ENCODE data around the gene HOXA11.

The HOXA11 gene

DNA sequence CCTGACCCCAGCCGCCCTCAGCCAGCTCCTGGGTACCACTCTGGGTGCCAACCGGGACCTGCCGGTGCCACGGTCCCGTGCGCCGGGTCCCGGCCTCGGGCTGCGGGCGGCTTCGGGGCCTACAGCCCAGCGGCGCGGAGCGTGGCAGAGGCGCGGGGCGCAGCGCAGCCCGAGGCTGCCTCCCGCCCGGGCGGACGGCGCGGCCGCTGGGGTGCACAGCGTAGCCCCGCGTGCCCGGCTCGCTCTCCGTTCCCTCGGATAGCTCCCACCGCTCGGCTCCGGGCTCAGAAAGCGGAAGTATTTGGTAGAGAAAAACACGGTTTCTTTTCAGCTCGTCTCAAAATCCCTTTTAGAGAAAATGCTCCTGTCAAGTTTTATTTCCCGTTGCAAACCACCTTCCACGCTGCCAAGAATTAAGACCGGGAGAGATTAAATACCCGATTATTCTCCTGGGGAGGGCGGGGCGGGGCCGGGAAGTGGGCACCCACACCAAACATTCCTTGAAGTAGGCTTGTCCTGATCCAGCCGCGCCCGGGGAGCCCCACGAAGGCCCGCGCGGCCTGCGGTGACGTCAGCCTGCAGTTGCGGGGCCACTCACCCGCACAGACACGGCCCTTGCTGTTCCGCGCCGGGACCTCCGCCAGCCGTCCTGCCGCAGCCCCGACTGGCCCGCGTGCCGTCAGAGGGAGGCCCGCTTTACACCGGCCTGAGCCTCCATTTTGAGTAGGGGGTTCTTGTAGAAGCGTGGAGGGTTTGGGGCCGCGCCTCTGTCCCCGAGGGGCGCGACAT, 7.7 kb upstream of the HOXA11 start:
- DNase-seq (ENCODE audit: low spot score), result no peak

DNA sequence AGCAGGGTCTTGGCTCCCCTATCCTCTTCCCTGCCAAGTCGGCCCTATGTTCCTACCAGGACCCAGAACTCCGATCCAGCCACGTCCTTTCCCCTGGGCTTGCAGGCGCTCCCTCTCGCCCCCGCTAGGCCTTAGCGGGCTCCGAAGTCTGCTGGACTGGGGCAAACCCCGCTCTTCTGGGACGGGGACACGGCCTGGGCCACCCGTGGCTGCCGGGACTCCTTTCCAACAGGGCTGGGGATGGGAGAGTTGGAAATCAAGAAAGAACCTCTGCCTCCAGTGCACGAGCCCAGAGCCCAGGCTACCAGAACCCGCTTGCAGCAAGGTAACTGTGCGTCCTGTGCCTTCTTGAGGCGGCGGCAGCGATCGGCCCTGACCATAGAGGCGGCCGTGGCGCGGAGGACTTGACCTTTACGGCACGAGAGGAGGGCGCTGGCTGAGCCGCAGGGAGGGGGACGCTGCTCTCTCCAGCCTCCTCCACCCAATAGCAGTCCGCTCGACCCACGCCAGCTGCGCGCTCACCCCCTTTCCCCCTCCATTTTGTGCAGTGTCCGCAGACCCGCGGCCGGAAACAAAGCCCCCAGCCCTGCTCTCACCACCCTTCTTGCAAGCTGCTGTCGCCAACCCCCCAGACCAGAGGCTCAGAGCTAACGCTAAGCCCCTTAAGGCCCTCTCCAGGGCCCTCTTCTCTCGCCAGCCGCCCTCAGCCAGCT, 7.0 kb upstream of the HOXA11 start:
- DNase-seq (ENCODE audit: low spot score), result no peak

DNA sequence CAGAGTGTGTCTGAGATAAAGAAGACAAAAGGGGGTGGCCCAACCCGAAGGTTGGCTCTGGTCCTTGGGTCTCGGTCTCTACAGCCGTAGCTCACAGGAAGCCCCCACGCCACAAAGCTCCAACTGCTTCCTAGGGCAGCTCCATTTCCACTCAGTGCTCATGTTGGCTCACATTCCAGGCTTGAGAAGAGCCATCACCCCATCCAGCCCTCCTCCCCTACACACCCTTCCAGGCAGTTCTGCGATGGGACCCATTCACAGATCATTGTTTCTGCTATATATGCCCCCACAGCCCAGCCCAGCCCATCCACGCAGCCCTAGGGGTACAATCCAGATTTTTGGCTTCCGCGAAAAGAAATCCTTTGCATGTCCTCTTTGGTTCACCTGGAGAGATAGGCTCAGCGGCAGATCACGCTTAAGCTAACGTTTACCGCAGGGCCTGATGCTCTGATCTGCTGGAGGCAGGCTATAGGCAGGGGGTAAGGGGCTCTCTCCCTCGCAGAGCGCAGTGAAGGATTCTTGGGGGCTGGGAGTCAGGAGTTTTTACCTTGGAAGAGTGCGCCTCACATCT, 6.2 kb upstream of the HOXA11 start:
- no peak for DNase-seq (ENCODE audit: low spot score)

DNA sequence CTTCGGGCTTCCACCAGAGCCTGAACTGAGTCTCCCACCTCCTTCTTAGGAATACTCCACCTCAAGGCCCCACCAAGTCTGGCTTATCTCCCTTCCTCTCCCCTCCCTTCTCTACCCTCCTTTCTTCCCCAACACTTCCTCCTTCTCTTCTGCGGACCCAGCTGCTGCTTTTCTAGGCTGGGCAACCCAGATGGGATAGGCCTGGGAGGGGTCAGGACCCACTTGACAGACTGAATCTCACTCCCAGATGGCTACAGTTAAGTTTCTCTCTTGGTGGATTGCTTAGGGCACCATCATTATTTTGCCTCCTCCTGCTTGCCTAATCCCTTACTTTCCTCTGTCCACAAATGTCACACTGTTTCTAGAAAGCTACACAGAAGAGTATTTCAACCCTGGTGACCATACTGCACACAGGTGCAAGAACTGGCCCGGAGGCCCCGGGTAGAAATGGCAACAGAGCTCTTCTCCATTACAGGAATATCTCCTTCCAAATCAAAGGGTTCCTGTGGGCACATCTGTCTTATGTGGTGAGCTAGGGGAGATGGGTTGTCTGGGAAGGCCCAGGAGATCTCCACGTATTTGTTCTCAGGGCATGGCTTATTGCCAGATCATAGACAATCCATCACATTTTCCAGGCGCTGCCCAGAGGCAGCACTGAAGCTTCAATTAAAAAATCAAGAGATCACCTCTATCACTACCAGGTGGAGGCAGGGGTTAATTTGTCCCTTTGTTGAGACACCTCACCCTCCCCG, 5.1 kb upstream of the HOXA11 start:
- DNase-seq (ENCODE audit: low spot score), result no peak

DNA sequence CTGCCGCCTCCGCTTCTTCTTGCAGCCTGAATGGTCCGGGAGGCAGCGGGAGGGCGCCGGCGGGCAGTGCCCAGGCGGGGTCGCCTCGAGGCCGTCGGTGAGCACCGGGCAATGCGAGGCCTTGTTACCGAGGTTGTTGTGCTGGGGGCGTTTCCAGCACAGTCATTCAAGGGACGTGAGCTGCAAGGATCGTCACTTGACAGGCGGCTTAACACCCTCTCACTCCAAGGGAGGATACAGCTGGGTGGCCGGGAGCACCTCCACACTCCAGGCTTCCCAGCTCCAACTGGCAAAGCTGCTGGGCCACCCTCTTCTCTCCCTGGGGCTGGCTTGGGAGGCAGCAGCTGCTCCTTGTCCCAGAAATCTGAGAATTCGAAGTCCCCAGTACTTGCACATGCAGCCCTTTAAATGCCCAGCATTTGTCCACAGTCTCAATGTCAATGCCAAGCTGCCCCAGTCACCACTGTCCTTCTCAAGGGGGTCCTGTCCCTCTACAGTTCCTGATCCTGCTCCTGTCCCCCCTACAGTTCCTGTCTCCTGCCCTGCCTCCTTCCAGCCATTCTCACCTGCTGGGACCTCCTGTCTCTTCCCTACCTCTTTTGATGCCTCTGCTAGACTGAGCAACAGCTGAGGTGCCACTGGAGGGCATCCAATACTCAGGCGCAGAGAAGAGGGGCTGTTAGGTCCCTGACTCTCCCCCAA, 4.4 kb upstream of the HOXA11 start:
- DNase-seq (ENCODE audit: low spot score), result no peak

DNA sequence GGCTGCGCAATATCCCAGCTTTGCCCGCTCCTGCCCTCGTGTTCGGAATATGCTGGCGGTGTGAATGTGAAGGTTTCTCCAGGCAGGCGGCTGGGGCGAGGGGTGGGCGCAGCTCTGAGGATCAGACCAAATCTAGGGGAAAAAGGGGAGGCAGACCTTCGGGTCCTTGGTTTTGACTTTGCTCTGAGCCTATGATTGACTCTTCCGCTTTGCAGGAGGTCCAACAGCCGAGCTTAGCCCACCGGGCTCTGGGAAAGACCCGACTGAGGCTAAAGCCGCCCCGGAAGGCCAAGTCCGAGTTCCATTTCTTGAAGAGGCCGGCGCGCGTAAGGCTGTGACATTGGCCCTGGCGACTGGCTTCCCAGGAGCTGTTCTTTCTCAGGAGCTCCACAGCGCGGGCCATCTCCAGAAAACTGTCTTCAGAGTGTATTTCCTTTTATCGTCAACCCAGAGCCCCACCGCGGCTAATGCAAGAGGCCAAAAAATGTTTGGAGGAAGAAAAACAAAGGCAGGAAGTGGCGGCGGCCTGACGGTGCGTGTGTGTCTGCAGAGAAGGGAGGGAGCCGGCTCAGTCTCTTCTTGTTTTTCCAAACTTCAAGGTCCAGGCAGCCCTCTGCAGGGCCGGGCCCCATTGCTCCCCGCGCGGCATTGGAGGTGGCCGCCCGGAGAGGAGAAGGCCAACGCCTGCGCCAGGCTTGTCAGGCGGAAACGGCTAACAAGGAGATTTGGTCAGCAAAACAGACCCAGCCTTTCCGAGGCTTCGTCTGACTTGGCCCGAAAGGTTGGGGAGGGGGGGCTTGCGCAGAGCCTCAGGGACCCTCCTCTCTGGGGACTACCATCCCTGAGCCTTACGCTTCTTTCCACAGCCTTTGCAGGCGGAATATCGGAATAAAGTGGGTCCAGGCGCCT, 3.6 kb upstream of the HOXA11 start:
- DNase-seq (ENCODE audit: low spot score), result no peak

DNA sequence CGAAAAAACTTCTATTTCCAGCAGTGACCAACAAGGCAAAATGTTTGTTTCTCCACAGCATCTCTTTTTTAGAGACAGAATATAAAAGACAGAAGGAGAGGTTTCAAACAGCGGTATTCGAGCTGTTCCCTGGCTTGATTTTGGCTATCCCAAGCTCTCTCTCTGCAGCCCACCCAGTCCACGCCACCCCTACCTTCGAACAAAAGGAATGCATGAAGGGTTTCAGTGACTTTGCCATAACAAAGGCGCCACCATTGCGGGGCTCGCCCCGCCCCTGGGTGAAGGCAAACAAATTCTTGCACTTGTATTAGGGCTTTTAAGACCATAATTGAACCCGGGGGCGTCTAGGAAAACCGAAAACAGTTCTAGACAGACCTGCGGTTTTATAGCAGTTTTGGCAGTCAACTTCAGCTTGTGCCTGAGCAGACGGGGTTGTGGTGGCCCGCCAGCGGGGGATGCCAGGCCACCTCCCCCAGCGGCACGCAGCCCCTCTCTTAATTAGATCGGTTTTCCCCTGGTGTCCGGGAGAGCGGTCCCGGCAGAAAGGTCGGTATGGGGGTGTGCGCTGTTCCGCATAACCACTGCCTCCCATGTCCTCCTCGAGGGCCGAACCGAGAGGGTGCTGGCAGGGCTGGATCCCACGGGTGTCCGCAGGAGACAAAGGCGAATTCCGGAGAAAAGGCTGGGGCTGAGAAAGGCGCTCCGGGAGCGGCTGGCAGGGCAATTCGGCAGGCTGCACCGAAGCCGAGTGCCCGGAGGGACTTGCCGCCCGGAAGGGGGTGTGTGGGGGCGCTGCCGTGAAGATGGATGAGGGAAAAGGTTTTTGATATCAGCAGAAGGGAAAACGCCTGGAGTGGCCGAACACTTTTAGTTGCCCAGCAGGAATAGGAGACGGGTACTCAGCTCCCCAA, 2.7 kb upstream of the HOXA11 start:
- DNase-seq (ENCODE audit: low spot score), result no peak

DNA sequence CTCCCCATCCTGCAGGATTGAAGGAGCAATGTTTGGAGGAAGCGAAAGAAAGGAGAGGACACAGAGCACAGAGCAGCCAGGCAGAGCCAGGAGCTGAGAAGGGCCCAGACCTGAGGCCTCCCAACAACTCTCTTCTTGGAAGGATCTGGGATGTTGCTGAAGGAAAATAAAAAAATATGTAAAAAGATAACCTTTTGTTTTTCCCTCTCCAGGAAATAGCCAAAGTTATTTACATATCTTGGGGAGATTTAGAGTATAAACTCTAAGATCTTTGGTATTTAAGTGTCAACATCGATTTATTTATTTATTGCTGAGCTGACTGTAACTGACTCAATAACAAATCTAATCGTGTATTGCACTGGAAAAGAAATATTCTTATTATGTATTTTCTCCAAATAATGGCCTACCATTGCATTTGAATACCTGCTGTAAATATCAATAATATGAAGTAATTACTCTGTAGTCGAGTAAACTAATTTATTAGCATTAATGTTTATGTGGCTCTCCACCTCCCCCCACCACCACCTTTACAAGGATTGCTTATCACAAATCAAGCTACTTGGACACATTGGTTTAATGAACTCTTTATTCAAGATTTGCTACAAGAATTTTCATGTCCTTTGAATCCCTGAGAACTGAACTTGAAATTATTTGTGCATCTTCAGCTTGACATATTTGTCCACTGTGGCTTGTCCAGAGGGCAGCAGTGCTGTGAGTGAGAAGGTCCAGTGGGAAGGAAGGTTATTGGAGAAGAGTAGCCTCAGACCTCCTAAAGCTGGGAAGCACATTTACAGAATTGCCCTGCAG, 1.8 kb upstream of the HOXA11 start:
- DNase-seq (ENCODE audit: low spot score), result no peak

DNA sequence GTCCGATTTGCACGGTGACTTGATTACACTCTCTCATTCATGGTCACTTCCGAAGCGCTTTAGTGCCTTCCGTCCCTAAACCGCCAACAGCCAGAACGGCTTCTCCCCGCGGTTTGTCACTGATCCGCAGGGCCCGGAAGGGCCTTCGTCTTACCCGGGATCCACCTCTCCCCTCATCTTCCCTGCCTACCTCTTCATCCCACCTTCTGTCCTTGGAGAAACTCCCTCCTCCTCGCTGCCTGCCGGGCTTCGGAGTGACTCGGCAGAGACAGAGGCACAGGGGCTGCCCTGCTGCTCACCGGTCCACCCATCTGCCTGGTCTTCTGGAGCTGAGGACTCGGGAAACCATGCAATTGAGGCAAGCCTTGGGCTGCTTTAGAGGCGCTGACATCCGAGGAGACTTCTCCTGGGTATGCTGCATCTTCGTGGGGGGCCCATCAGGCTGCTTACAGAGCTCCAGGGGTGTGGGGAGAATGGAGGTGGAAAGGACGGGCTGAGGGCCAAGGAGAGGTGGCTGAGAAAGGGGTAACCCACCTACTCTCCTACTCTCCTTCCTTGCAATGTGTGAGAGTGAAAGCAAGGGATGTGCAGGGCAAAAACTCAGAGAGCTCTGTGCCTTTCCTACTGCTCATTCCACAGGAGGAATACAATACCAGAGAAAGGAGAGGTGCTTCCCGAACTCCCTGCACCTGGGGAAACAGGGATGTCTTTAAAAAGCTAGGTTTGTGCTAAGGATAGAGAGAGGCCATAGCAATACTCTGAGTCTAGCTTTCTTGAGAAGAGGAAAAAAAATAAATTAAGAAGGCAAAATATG, 1.0 kb upstream of the HOXA11 start:
- DNase-seq (ENCODE audit: low spot score), result no peak

DNA sequence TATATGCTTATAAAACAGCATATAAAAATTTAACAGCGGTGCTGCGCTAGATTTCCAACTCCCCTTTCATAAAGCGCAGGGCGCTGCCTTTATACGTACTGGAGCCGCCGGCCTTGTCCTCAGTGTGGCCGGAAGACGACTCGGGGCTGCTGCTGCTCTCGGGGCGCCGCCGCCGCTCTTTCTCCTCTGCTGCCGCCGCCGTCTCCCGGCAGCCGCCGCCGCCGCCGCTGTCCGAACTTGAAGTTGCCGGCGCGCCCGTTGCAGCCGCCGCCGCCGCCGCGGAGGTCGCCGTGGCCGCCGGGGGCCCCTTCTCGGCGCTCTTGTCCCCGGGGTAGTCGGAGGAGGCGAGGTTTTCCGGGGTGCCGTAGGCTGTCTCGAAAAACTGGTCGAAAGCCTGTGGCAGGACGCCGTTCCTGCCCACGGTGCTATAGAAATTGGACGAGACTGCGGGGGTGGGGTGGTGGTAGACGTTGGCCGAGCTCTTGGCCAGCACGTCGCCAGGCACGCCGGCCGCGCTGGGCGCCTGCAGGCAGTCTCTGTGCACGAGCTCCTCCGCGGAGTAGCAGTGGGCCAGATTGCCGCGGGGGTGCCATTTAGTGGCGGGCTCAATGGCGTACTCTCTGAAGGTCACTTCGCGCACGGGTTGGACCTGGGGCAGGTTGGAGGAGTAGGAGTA, 557 bp downstream of the HOXA11 start:
- no peak for DNase-seq (ENCODE audit: low spot score)

DNA sequence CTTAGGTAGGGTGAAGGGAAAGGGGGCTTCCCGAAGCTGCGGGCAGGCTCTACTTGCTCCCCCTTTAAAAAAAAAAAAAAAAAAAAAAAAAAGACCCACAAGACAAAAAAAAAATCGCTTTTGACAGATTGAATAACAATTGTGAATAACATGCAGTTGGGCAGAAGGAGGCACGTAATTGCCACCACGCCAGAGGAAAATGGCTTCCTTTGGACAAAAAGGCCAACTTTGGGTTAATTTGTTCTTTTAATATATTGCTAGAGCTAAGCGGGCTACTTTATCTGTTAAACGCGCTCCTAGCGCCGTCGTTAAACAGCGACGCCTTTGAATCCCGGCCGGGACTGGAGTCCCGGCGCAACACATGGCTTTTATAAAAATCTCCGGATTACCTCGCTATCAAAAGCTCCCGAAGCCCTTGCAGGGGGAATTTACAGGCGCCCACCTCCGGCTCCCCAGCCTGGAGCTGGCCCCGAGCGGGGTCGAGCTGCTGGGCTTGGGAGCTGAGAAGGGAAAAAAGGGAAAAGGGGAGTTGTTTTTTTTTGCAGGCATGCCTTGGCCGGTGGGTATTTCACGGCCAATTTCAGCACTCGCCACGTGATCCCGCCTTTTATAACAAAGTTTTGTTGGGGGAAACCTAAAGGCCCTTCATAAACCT, 1.2 kb downstream of the HOXA11 start:
- DNase-seq (ENCODE audit: low spot score), result no peak

DNA sequence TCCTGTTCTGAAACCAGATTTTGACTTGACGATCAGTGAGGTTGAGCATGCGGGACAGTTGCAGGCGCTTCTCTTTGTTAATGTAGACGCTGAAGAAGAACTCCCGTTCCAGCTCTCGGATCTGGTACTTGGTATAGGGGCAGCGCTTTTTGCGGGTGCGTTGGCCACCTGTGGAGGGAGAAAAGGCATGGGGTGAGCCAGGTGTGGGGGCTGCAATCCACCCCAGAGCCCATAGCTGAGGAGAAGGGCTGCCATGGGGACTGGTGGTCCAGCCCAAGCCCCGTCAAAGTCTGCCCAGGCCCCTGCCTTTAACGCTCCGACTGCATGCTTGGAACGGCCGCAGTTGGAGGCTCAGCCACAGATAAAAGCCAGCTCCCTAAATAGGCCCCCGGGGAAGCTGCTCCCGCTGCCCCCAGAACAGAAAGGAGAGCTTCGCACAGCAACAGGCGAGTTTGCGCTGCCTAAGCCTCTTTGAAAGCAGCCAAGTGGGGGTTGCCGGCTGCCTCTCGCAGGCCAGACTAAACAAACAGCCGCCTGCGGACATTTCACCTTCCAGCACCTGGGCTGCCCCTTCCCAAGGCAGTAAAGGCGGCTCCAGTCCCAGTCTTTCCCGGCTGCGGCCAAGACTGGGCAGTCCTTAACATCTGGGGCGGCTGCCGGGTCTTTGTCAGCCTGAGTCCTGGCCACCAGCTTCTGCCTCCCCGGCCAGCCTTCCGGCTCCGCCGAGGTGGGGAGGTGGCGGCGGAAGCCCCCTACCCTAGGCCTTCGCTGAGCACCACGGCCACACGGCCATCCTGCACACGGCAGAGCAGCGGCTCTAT, 2.0 kb downstream of the HOXA11 start:
- no peak for DNase-seq (ENCODE audit: low spot score)

DNA sequence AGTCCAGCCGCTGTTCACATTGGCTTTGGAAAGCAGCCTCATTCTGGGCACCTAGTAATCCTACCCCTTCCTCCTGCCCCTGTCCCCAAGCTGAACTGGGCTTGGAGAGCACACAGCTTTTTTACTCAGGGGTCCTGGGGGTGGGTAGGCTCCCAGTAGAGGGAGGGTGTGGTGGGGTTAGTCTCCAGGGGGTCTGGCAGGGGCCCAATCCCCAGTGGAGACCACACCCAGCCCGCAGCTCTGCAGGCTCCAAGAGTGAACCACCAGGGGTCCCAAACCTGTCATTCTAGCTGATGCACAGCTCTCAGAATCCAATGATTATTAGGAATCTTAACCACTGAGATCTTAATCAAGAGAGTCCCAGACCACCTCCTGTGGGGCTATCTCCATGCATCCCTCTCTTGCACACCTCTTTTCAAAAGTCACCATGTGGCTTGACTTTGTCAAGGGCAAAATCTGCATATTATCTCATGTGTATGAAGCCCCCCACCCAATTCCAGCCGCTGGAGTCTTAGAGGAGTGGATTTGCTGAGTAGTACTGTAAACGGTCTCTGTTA, 2.7 kb downstream of the HOXA11 start:
- no peak for DNase-seq (ENCODE audit: low spot score)

DNA sequence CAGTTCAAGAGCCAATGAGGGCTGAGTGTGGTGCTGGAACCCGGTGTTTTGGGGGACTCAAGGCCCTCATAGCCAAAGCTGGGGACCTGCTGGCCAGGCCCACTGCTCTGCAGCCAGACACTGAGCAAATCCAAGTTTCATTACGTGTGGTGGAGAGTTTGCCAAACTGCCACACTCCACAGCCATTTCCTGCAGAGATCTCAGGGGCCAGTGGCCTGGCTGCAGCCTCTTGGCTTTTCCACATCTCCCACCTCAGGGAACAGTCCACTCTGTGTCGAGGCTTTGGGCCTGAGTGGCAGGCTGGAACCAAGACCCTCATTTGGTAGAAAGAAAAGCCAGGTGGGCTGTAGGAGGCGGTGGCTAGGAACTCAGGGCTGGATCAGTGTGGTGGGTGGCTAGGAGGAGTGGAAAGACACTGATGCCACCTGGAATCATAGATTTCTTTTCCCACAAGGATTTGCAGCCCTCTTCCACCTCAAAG, 3.2 kb downstream of the HOXA11 start:
- no peak for DNase-seq (ENCODE audit: low spot score)

Measured in ecto neural progenitor cell (in vitro differentiated cells).